HCT116 (cell line): Measurements from ENCODE around the gene AASDH.

Experiments
- CTCF ChIP-seq, 3 experiments: fragments of 200-600 bp in 1 of 3; sonication (generic) in 1 of 3; IDR thresholded peaks in 2 of 3; conservative IDR thresholded peaks in 1 of 3; 2 replicates each; pipeline ENCODE4 v1.5.1; 2012 to 2017; ENCODE audit warnings: low read depth in 2 of 3, low read length in 2 of 3, antibody characterized with exemption in 1 of 3, borderline replicate concordance in 1 of 3, control low read depth in 1 of 3, mild to moderate bottlenecking in 1 of 3, mixed read lengths in 1 of 3, mixed run types in 1 of 3, moderate library complexity in 1 of 3; ENCODE audit not compliant: insufficient read depth in 1 of 3
- EZH2phosphoT487 ChIP-seq: fragments of 200-600 bp; IDR thresholded peaks from 2 replicates; pipeline ENCODE4 v1.6.1; 2018; ENCODE audit warnings: antibody characterized with exemption, borderline replicate concordance
- TCF7L2 ChIP-seq: IDR thresholded peaks from 2 replicates; pipeline ENCODE4 v1.7.0; 2011; ENCODE audit warnings: borderline replicate concordance, inconsistent platforms; ENCODE audit not compliant: insufficient read depth, insufficient read length; ENCODE audit errors: extremely low read depth
- TF ChIP-seq, protein P1 (sequence below): IDR thresholded peaks from 2 replicates; pipeline ENCODE4 v1.6.1; 2012

GRCh38 chr4:56409511-56410090, 22.3 kb upstream of the AASDH start:
- TF ChIP-seq, protein P1, sequence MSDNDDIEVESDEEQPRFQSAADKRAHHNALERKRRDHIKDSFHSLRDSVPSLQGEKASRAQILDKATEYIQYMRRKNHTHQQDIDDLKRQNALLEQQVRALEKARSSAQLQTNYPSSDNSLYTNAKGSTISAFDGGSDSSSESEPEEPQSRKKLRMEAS, result no peak
- TF ChIP-seq TCF7L2 (no peak), CTCF (IDR thresholded peaks at IDR 0.05 in 2 of 3, conservative IDR thresholded peaks at IDR 0.05 in 1 of 3; ENCODE audit: borderline replicate concordance in 1 of 3, insufficient read depth in 1 of 3, low read depth in 2 of 3, low read length in 2 of 3) (no peak), EZH2phosphoT487 (no peak)
